CD14-positive monocyte (primary cell): ENCODE results near the gene NLGN1. TPM values are rescaled to one million over a fixed set of nuclear protein-coding genes. Genes with fewer than 3 reads are reported as not detected.
"Not testable (repeated sequence)": the region's sequence is repeated elsewhere in the genome, so short reads cannot be mapped to it uniquely, and the experiment has no call there.

ENCODE experiments used
- DNase-seq, 3 donors: peaks; one replicate each; pipeline ENCODE4 v3.0.0-alpha.2; 2011 to 2022
- H2AFZ ChIP-seq: 2 replicates; pipeline ENCODE4 v1.6.0; 2012; ENCODE audit warnings: mild to moderate bottlenecking, low read depth, low read length, inconsistent platforms; ENCODE audit not compliant: insufficient read depth, poor library complexity, severe bottlenecking
- H3K27ac ChIP-seq, 2 donors: 1 replicate in 1 of 2; 2 replicates in 1 of 2; pipeline ENCODE4 v1.5.1; 2012 to 2013; ENCODE audit warnings: low read length in 2 of 2, control low read depth in 1 of 2, inconsistent platforms in 1 of 2, low read depth in 1 of 2, mild to moderate bottlenecking in 1 of 2
- H3K27me3 ChIP-seq, 2 donors: one replicate each; pipeline versions ENCODE4 v1.6.0 to v1.6.1; 2011 to 2013; ENCODE audit warnings: low read length in 2 of 2; ENCODE audit not compliant: control insufficient read depth in 2 of 2, insufficient read depth in 2 of 2
- H3K36me3 ChIP-seq, 2 donors: replicated peaks in 1 of 2; 1 replicate in 1 of 2; 2 replicates in 1 of 2; pipeline versions ENCODE4 v1.5.1 to v1.6.1; 2012 to 2013; ENCODE audit warnings: low read length in 2 of 2, control low read depth in 1 of 2, inconsistent platforms in 1 of 2, mild to moderate bottlenecking in 1 of 2; ENCODE audit not compliant: insufficient read depth in 2 of 2, control insufficient read depth in 1 of 2
- H3K4me1 ChIP-seq, 2 donors: 1 replicate in 1 of 2; 2 replicates in 1 of 2; pipeline versions ENCODE4 v1.5.1 to v1.6.1; 2012 to 2013; ENCODE audit warnings: low read length in 2 of 2, control low read depth in 1 of 2, inconsistent platforms in 1 of 2, mild to moderate bottlenecking in 1 of 2, moderate library complexity in 1 of 2; ENCODE audit not compliant: insufficient read depth in 2 of 2, control insufficient read depth in 1 of 2
- H3K4me2 ChIP-seq: replicated peaks from 2 replicates; pipeline ENCODE3; 2012; ENCODE audit warnings: low read length, moderate library complexity, mild to moderate bottlenecking; ENCODE audit not compliant: poor library complexity, severe bottlenecking; ENCODE audit errors: extremely low read depth
- H3K4me3 ChIP-seq, 3 experiments: fragments of 200-600 bp in 1 of 3; sonication (generic) in 1 of 3; replicated peaks in 1 of 3; 1 replicate in 2 of 3; 2 replicates in 1 of 3; pipeline ENCODE4 v1.5.1; 2011 to 2013; ENCODE audit warnings: low read length in 3 of 3, mild to moderate bottlenecking in 3 of 3, control low read depth in 2 of 3, low read depth in 2 of 3, inconsistent platforms in 1 of 3, moderate library complexity in 1 of 3
- H3K79me2 ChIP-seq: 2 replicates; pipeline ENCODE4 v1.6.0; 2012; ENCODE audit warnings: mild to moderate bottlenecking, control low read depth, inconsistent platforms, low read length, moderate library complexity; ENCODE audit not compliant: insufficient read depth
- H3K9ac ChIP-seq: 2 replicates; pipeline ENCODE4 v1.6.0; 2017; ENCODE audit warnings: low read length, mild to moderate bottlenecking; ENCODE audit not compliant: insufficient read depth, poor library complexity, severe bottlenecking
- H3K9me3 ChIP-seq, 2 donors: replicated peaks in 1 of 2; 1 replicate in 1 of 2; 2 replicates in 1 of 2; pipeline versions ENCODE4 v1.5.1 to v1.6.1; 2012 to 2013; ENCODE audit warnings: low read length in 2 of 2, control low read depth in 1 of 2; ENCODE audit not compliant: control insufficient read depth in 1 of 2, insufficient read depth in 1 of 2
- H4K20me1 ChIP-seq: 2 replicates; pipeline ENCODE4 v1.6.0; 2012; ENCODE audit warnings: mild to moderate bottlenecking, low read length, control low read depth, moderate library complexity; ENCODE audit not compliant: insufficient read depth
- H3K27ac Mint-ChIP-seq, 7 donors: one replicate each; pipeline ENCODE4 v1.8.0; 2020; ENCODE audit warnings: mild to moderate bottlenecking in 7 of 7, mixed read lengths in 7 of 7, moderate library complexity in 6 of 7, inconsistent platforms in 2 of 7
- H3K27me3 Mint-ChIP-seq, 3 donors: one replicate each; pipeline ENCODE4 v1.8.0; 2021 to 2022; ENCODE audit warnings: low read depth in 3 of 3, mild to moderate bottlenecking in 3 of 3, mixed read lengths in 3 of 3, moderate library complexity in 3 of 3, inconsistent platforms in 1 of 3
- H3K36me3 Mint-ChIP-seq, 2 donors: one replicate each; pipeline ENCODE4 v1.8.0; 2020; ENCODE audit warnings: mixed read lengths in 2 of 2, inconsistent platforms in 1 of 2, mild to moderate bottlenecking in 1 of 2
- H3K4me1 Mint-ChIP-seq: one replicate; pipeline ENCODE4 v1.8.0; 2020; ENCODE audit warnings: mild to moderate bottlenecking, mixed read lengths
- H3K4me3 Mint-ChIP-seq, 2 donors: one replicate each; pipeline ENCODE4 v1.8.0; 2020; ENCODE audit warnings: mild to moderate bottlenecking in 2 of 2, mixed read lengths in 2 of 2, moderate library complexity in 1 of 2
- H3K9me3 Mint-ChIP-seq, 7 donors: one replicate each; pipeline ENCODE4 v1.8.0; 2020 to 2022; ENCODE audit warnings: mixed read lengths in 7 of 7, mild to moderate bottlenecking in 6 of 7, moderate library complexity in 6 of 7, inconsistent platforms in 2 of 7
- CTCF ChIP-seq: fragments of 200-600 bp; IDR thresholded peaks from one replicate; pipeline ENCODE4 v1.8.0; 2022; ENCODE audit warnings: antibody characterized with exemption, mild to moderate bottlenecking
- WGBS: methylation state at CpG from one replicate; pipeline ENCODE4 v1.1.5; 2013; ENCODE audit warnings: missing lambda C conversion rate; ENCODE audit not compliant: insufficient coverage; 5-methylcytosine and 5-hydroxymethylcytosine counted together
- intact Hi-C, 2 donors: fragments of 100-400 bp; cut with micrococcal nuclease; formaldehyde crosslinking; loops; one replicate each; pipeline versions ENCODE4 v1.15.0 to v1.15.1; 2023
- polyA plus RNA-seq, 3 donors: library from polyadenylated mRNA; depleted of rRNA in 1 of 3; unstranded in 2 of 3; stranded (reverse) in 1 of 3; fragments of 300-500 nt in 2 of 3; fragments of >200 nt in 1 of 3; fragmentation: Illumina TruSeq in 2 of 3; gene quantifications; 1 replicate in 2 of 3; 2 replicates in 1 of 3; pipeline ENCODE4 v1.2.3, GENCODE V29; 2012 to 2021

The NLGN1 gene
- polyA plus RNA-seq, 3 donors: not detected

DNA sequence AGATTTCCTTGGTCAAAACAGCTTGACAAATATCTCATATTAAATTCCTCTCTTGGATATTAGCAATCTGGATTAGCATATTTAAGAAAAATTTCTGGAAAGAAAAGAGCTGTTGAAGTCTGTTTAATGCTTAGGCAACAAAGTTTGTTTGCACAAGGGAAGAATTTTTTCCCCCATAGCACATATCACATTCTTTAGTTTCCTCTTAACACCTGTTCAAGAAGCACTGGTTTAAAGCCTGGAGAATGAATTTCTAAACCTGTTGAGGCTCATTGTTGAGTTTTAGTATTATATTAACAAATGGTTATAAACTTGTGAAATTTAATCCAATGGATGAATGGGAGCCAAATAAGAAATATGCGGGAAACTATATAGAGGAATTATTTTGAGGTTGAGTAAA, 41.5 kb downstream of the NLGN1 start:
- Histone ChIP-seq H3K79me2 (no peaks in the 10 kb centered on the region), H3K36me3 (no peaks in the 10 kb centered on the region), H3K27ac (no peak overlapping the region), H3K4me3 (no peak overlapping the region), H3K9ac (no peak overlapping the region), H3K27me3 (no peaks in the 10 kb centered on the region), H2AFZ (no peak overlapping the region), H4K20me1 (no peaks in the 10 kb centered on the region), H3K9me3 (no peaks in the 10 kb centered on the region), H3K4me1 (no peaks in the 10 kb centered on the region), H3K4me2 (no peak overlapping the region)
- no peak for DNase-seq
- H3K4me1 Mint-ChIP-seq: no peaks in the 10 kb centered on the region
- intact Hi-C loops: no loop called here
- H3K27me3 Mint-ChIP-seq: no peaks in the 10 kb centered on the region
- no peak overlapping the region for H3K4me3 Mint-ChIP-seq
- TF ChIP-seq CTCF: no peak
- WGBS: no CpG with 5 or more reads among the region's 1 CpG
- H3K27ac Mint-ChIP-seq: no peak overlapping the region
- H3K9me3 Mint-ChIP-seq: peaks cover 0 to 5% (median 2%) of the 10 kb centered on the region in 7 donors
- no peaks in the 10 kb centered on the region for H3K36me3 Mint-ChIP-seq

DNA sequence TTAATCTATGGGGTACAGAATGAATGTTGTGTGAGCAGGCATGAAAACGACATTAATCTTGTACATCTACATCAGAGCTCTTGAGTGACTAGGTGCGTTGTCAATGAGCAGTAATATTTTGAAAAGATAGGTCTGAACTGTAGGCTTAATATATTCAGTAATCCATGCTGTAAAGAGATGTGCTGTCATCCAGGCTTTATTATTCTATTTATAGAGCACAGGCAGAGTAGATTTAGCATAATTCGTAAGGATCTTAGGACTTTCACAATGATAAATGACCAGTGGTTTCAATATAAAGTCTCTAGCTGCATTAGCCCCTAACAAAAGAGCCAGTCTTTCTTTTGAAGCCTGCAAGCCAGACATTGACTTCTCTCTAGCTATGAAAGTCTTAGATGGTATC, 43.0 kb downstream of the NLGN1 start:
- Mint-ChIP-seq H3K9me3 (peaks cover 0 to 6% (median 0%) of the 10 kb centered on the region in 7 donors), H3K4me3 (no peak overlapping the region), H3K4me1 (no peaks in the 10 kb centered on the region), H3K27ac (no peak overlapping the region), H3K36me3 (no peaks in the 10 kb centered on the region), H3K27me3 (no peaks in the 10 kb centered on the region)
- no CpG with 5 or more reads among the region's 3 CpGs for WGBS
- Histone ChIP-seq H3K4me2 (no peak overlapping the region), H3K27ac (no peak overlapping the region), H3K9me3 (no peaks in the 10 kb centered on the region), H3K27me3 (no peaks in the 10 kb centered on the region), H3K4me3 (no peak overlapping the region), H3K9ac (no peak overlapping the region), H3K4me1 (no peaks in the 10 kb centered on the region), H2AFZ (no peak overlapping the region), H4K20me1 (no peaks in the 10 kb centered on the region), H3K36me3 (no peaks in the 10 kb centered on the region), H3K79me2 (no peaks in the 10 kb centered on the region)
- intact Hi-C loops: no loop called here
- no peak for TF ChIP-seq CTCF
- no peak for DNase-seq

- H3K27ac ChIP-seq, H4K20me1 ChIP-seq, H3K27ac Mint-ChIP-seq, H3K4me1 ChIP-seq, H3K27me3 Mint-ChIP-seq, H2AFZ ChIP-seq, H3K79me2 ChIP-seq, intact Hi-C loops, H3K36me3 Mint-ChIP-seq, DNase-seq, H3K36me3 ChIP-seq, H3K4me1 Mint-ChIP-seq, H3K9ac ChIP-seq, H3K4me3 ChIP-seq, H3K4me2 ChIP-seq, H3K27me3 ChIP-seq, H3K4me3 Mint-ChIP-seq: not testable (repeated sequence)
- peaks cover 12 to 16% of the 10 kb centered on the region in 2 donors for H3K9me3 ChIP-seq
- peaks cover 15 to 32% (median 23%) of the 10 kb centered on the region in 7 donors for H3K9me3 Mint-ChIP-seq
- WGBS: 94% methylated on average over 9 of the region's 10 CpGs
These were observed 54.0 kb downstream of the NLGN1 start for GRCh38 chr3:173451561-173451960.
